HepG2 (cell line): ENCODE results near the gene CEP89. TPM values are rescaled to one million over a fixed set of nuclear protein-coding genes. Genes with fewer than 3 reads are reported as not detected.

Source experiments
- ATAC-seq: fragments of 200-7000 bp; cut with Tn5 transposase; 3 replicates; pipeline ENCODE4 v1.9.1; 2020; ENCODE audit warnings: mild to moderate bottlenecking, moderate library complexity
- BruUV-seq: library from RNA; stranded (reverse); fragments of 400-500 nt; replicated peaks from 2 replicates; lab custom pipeline; 2021; lab: Mats Ljungman, UMichigan
- CTCF ChIA-PET: fragments of 300-600 bp; formaldehyde crosslinking; extraction: SDS; loops from one replicate; lab custom pipeline; 2021; ENCODE audit warnings: low total read pairs, inconsistent platforms, low intra/inter-chr PET ratio; lab: Yijun Ruan, JAX
- POLR2A ChIA-PET: fragments of 350-600 bp; sonication (Branson Sonifier 250); formaldehyde crosslinking; loops from one replicate; lab custom pipeline; 2020; ENCODE audit warnings: antibody characterized with exemption, inconsistent platforms; lab: Yijun Ruan, JAX
- DNase-seq: peaks from one replicate; pipeline ENCODE4 v3.0.0-alpha.2; 2015; ENCODE audit warnings: low spot score
- FAIRE-seq: peaks from 3 replicates; lab custom pipeline; 2011; peaks lifted over from hg19 to GRCh38; lab: Jason Lieb, UNC
- H2AFZ ChIP-seq: one replicate; pipeline ENCODE4 v1.6.1; 2011; ENCODE audit warnings: low read length, inconsistent platforms
- H3K27ac ChIP-seq: fragments of 300-600 bp; 3 replicates; pipeline ENCODE4 v1.8.0; 2011; ENCODE audit warnings: mixed run types, mild to moderate bottlenecking, mixed read lengths, low read length, inconsistent platforms; ENCODE audit not compliant: insufficient read depth; ENCODE audit errors: extremely low read length
- H3K27me3 ChIP-seq, 2 experiments: fragments of 200-600 bp in 1 of 2; 2 replicates in 1 of 2; 3 replicates in 1 of 2; pipeline versions ENCODE4 v1.6.0 to v1.8.0; 2011; ENCODE audit warnings: low read length in 2 of 2, mild to moderate bottlenecking in 2 of 2, moderate library complexity in 2 of 2, inconsistent platforms in 1 of 2; ENCODE audit not compliant: insufficient read depth in 2 of 2, control insufficient read depth in 1 of 2
- H3K36me3 ChIP-seq, 2 experiments: fragments of 200-600 bp in 1 of 2; replicated peaks in 1 of 2; 2 replicates in 1 of 2; 3 replicates in 1 of 2; pipeline versions ENCODE4 v1.5.1 to v1.8.0; 2011; ENCODE audit warnings: low read length in 2 of 2, inconsistent platforms in 1 of 2; ENCODE audit not compliant: insufficient read depth in 2 of 2, control insufficient read depth in 1 of 2
- H3K4me1 ChIP-seq: 2 replicates; pipeline ENCODE4 v1.5.1; 2012; ENCODE audit warnings: low read length, inconsistent platforms; ENCODE audit not compliant: insufficient read depth
- H3K4me2 ChIP-seq: 2 replicates; pipeline ENCODE4 v1.6.0; 2011; ENCODE audit warnings: low read depth, low read length, inconsistent platforms
- H3K4me3 ChIP-seq, 3 experiments: fragments of 200-600 bp in 1 of 3; sonication (generic), shearing (Covaris generic) in 1 of 3; replicated peaks in 1 of 3; 2 replicates each; pipeline ENCODE4 v1.5.1; 2011 to 2016; ENCODE audit warnings: low read length in 3 of 3, inconsistent platforms in 2 of 3, low read depth in 2 of 3, mild to moderate bottlenecking in 2 of 3, control low read depth in 1 of 3, mixed read lengths in 1 of 3; ENCODE audit not compliant: insufficient read depth in 1 of 3
- H3K79me2 ChIP-seq: one replicate; pipeline ENCODE4 v1.6.1; 2011; ENCODE audit warnings: low read length, inconsistent platforms; ENCODE audit not compliant: insufficient read depth
- H3K9ac ChIP-seq: 2 replicates; pipeline ENCODE4 v1.6.0; 2011; ENCODE audit warnings: mild to moderate bottlenecking, low read depth, low read length, inconsistent platforms; ENCODE audit not compliant: insufficient read depth
- H3K9me3 ChIP-seq: 2 replicates; pipeline ENCODE4 v1.5.1; 2012; ENCODE audit warnings: mild to moderate bottlenecking, low read length
- H4K20me1 ChIP-seq: 2 replicates; pipeline ENCODE4 v1.6.0; 2011; ENCODE audit warnings: inconsistent platforms, mild to moderate bottlenecking, low read length, moderate library complexity; ENCODE audit not compliant: insufficient read depth
- AKNA ChIP-seq: sonication (generic); formaldehyde crosslinking; IDR thresholded peaks from 2 replicates; pipeline ENCODE4 v1.4.0; 2020; ENCODE audit warnings: missing genetic modification reagents, borderline replicate concordance
- GTF2F1 ChIP-seq: fragments of 150-350 bp; IDR thresholded peaks from 2 replicates; pipeline ENCODE4 v1.6.1; 2014; ENCODE audit warnings: low read length
- IKZF4 ChIP-seq: sonication (generic); formaldehyde crosslinking; IDR thresholded peaks from 2 replicates; pipeline ENCODE4 v1.5.1; 2020; ENCODE audit warnings: borderline replicate concordance, mild to moderate bottlenecking, low read depth, missing genetic modification reagents; ENCODE audit errors: not compliant biosample characterization
- MIXL1 ChIP-seq: IDR thresholded peaks from 2 replicates; pipeline ENCODE4 v1.6.1; 2016
- NFRKB ChIP-seq: fragments of 450-650 bp; IDR thresholded peaks from 2 replicates; pipeline ENCODE4 v1.6.1; 2017
- PITX1 ChIP-seq: sonication (generic); formaldehyde crosslinking; IDR thresholded peaks from 2 replicates; pipeline ENCODE4 v1.5.1; 2020; ENCODE audit warnings: mild to moderate bottlenecking, missing genetic modification reagents
- RAD21 ChIP-seq: fragments of 450-650 bp; formaldehyde crosslinking; IDR thresholded peaks from 2 replicates; pipeline ENCODE4 v1.5.0; 2020; ENCODE audit warnings: mild to moderate bottlenecking
- RAD51 ChIP-seq: fragments of 450-650 bp; IDR thresholded peaks from 2 replicates; pipeline ENCODE4 v1.6.1; 2016; ENCODE audit warnings: borderline replicate concordance
- RBM22 ChIP-seq: fragments of 200-400 bp; formaldehyde crosslinking; optimal IDR thresholded peaks from 2 replicates; pipeline ENCODE3; 2017; ENCODE audit warnings: mild to moderate bottlenecking, low read length, moderate library complexity
- SMC3 ChIP-seq: IDR thresholded peaks from 2 replicates; pipeline ENCODE4 v1.6.1; 2011; ENCODE audit warnings: low read length, improper control_type of control experiment
- STAG1 ChIP-seq: sonication (generic); formaldehyde crosslinking; IDR thresholded peaks from 2 replicates; pipeline ENCODE4 v1.4.0; 2020; ENCODE audit warnings: missing genetic modification reagents
- THAP11 ChIP-seq: IDR thresholded peaks from 2 replicates; pipeline ENCODE4 v1.6.1; 2016; ENCODE audit warnings: missing biosample characterization, missing genetic modification reagents
- YEATS2 ChIP-seq: sonication (generic); formaldehyde crosslinking; IDR thresholded peaks from 2 replicates; pipeline ENCODE4 v1.4.0; 2020; ENCODE audit warnings: missing genetic modification reagents, borderline replicate concordance
- ZNF572 ChIP-seq: sonication (generic); formaldehyde crosslinking; IDR thresholded peaks from 2 replicates; pipeline ENCODE4 v1.5.1; 2020; ENCODE audit warnings: mild to moderate bottlenecking, missing genetic modification reagents
- WGBS: methylation state at CpG from one replicate; pipeline ENCODE4 v1.1.6; 2017; ENCODE audit warnings: low lambda C conversion rate; 5-methylcytosine and 5-hydroxymethylcytosine counted together
- in situ Hi-C: cut with HindIII; loops from 2 replicates; pipeline ENCODE4 v1.10.0; 2017; ENCODE audit warnings: low pct_unique_long_range_greater_than_20kb; ENCODE audit not compliant: extremely low pct_ligation_motif_present
- intact Hi-C: fragments of 100-400 bp; cut with micrococcal nuclease; formaldehyde crosslinking; loops from one replicate; pipeline ENCODE4 v1.10.0; 2022; ENCODE audit not compliant: unreplicated experiment
- polyA plus RNA-seq, 8 experiments: library from polyadenylated mRNA; depleted of rRNA in 3 of 8; stranded (reverse) in 7 of 8; unstranded in 1 of 8; fragments of >200 nt; fragmentation: Illumina TruSeq in 4 of 8; extraction: Trizol in 4 of 8; gene quantifications; 2 replicates each; pipeline versions ENCODE4 v1.2.1 to v1.2.3, GENCODE V29; 2011 to 2016; ENCODE audit warnings: low read depth in 4 of 8, missing spikeins in 1 of 8, mixed read lengths in 1 of 8; ENCODE audit not compliant: insufficient read depth in 1 of 8
- total RNA-seq, 5 experiments: library from RNA; depleted of rRNA; stranded (reverse); fragments of >200 nt; fragmentation: Illumina TruSeq; extraction: Trizol; gene quantifications; 2 replicates each; pipeline ENCODE4 v1.2.3, GENCODE V29; 2016; ENCODE audit warnings: low read depth in 1 of 5
- TF ChIP-seq, protein P1 (sequence below): sonication (generic); formaldehyde crosslinking; IDR thresholded peaks from 2 replicates; pipeline ENCODE4 v1.5.1; 2020; ENCODE audit warnings: mild to moderate bottlenecking, missing genetic modification reagents, moderate library complexity

Gene CEP89
- total and polyA plus RNA-seq, 2 of the 13 experiments (the other 11 are each of a cell fraction or from before 2014, with no cell fraction given) = 7.2 to 10.9 TPM

GRCh38 chr19:32976223-32976805 lies 4.6 kb upstream of the CEP89 start:
- FAIRE-seq (peak; percentile 60), ATAC-seq (no peak), DNase-seq (peak; percentile 52)
- Histone ChIP-seq H3K9me3 (no peaks in the 10 kb centered on the region), H3K36me3 (peaks cover 4 to 20% of the 10 kb centered on the region in 2 experiments; a peak in 4 of 5 replicates), H3K4me3 (no peak overlapping the region), H3K27me3 (no peaks in the 10 kb centered on the region; a peak in 1 of 5 replicates), H4K20me1 (no peaks in the 10 kb centered on the region; the same call in 1 of the 2 replicates), H3K4me1 (peaks cover 7% of the 10 kb centered on the region; the same call in 1 of the 2 replicates), H3K79me2 (peaks cover 1% of the 10 kb centered on the region), H3K9ac (no peak overlapping the region), H3K27ac (no peak overlapping the region), H3K4me2 (no peak overlapping the region), H2AFZ (no peak overlapping the region)
- WGBS = 50% methylated on average over 13 of the region's 14 CpGs
- intact Hi-C loops = loop anchor here (1.0 to 10.0 kb wide), 3 partner anchors 88 to 284 kb away; partner anchors contain the start of genes NUDT19 and RHPN2
- BruUV-seq = no TSS peak
- ChIA-PET POLR2A (no interaction called here), CTCF (interaction anchor here (1.0 to 4.0 kb wide), 2 partner anchors 125 to 143 kb away, joined by 3 to 27 read pairs; no protein-coding TSS in a partner anchor)
- in situ Hi-C loops = loop anchor here (5.0 to 10.0 kb wide), 2 partner anchors 141 to 282 kb away; partner anchors contain the start of gene NUDT19
- peak; percentile 68 for TF ChIP-seq RAD21
- TF ChIP-seq RBM22 = peak; percentile 64
- no peak for TF ChIP-seq PITX1 (CRISPR knock-in tag)
- TF ChIP-seq, protein P1, sequence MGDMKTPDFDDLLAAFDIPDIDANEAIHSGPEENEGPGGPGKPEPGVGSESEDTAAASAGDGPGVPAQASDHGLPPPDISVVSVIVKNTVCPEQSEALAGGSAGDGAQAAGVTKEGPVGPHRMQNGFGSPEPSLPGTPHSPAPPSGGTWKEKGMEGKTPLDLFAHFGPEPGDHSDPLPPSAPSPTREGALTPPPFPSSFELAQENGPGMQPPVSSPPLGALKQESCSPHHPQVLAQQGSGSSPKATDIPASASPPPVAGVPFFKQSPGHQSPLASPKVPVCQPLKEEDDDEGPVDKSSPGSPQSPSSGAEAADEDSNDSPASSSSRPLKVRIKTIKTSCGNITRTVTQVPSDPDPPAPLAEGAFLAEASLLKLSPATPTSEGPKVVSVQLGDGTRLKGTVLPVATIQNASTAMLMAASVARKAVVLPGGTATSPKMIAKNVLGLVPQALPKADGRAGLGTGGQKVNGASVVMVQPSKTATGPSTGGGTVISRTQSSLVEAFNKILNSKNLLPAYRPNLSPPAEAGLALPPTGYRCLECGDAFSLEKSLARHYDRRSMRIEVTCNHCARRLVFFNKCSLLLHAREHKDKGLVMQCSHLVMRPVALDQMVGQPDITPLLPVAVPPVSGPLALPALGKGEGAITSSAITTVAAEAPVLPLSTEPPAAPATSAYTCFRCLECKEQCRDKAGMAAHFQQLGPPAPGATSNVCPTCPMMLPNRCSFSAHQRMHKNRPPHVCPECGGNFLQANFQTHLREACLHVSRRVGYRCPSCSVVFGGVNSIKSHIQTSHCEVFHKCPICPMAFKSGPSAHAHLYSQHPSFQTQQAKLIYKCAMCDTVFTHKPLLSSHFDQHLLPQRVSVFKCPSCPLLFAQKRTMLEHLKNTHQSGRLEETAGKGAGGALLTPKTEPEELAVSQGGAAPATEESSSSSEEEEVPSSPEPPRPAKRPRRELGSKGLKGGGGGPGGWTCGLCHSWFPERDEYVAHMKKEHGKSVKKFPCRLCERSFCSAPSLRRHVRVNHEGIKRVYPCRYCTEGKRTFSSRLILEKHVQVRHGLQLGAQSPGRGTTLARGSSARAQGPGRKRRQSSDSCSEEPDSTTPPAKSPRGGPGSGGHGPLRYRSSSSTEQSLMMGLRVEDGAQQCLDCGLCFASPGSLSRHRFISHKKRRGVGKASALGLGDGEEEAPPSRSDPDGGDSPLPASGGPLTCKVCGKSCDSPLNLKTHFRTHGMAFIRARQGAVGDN (CRISPR knock-in tag) = 0 out of 2 replicates have a peak, but pooled peaks have one; percentile 10
- TF ChIP-seq ZNF572 = no peak
- TF ChIP-seq THAP11 (CRISPR knock-in tag) = no peak
- TF ChIP-seq MIXL1 (CRISPR knock-in tag) = 0 out of 2 replicates have a peak, but pooled peaks have one; percentile 10
- no peak for TF ChIP-seq AKNA (CRISPR knock-in tag)
- TF ChIP-seq IKZF4 (CRISPR knock-in tag) = no peak
- TF ChIP-seq STAG1 (CRISPR knock-in tag) = peak; percentile 91
- no peak for TF ChIP-seq YEATS2 (CRISPR knock-in tag)
- TF ChIP-seq NFRKB = no peak
- TF ChIP-seq GTF2F1 = no peak
- peak; percentile 79 for TF ChIP-seq SMC3
- TF ChIP-seq RAD51 = no peak
